ENCODE data around the gene NBAS. TPM values are rescaled to one million over a fixed set of nuclear protein-coding genes. Genes with fewer than 3 reads are reported as not detected.

The NBAS gene
- total RNA-seq, 2 experiments from 2014 or later = 28.2 to 31.8 TPM

DNA sequence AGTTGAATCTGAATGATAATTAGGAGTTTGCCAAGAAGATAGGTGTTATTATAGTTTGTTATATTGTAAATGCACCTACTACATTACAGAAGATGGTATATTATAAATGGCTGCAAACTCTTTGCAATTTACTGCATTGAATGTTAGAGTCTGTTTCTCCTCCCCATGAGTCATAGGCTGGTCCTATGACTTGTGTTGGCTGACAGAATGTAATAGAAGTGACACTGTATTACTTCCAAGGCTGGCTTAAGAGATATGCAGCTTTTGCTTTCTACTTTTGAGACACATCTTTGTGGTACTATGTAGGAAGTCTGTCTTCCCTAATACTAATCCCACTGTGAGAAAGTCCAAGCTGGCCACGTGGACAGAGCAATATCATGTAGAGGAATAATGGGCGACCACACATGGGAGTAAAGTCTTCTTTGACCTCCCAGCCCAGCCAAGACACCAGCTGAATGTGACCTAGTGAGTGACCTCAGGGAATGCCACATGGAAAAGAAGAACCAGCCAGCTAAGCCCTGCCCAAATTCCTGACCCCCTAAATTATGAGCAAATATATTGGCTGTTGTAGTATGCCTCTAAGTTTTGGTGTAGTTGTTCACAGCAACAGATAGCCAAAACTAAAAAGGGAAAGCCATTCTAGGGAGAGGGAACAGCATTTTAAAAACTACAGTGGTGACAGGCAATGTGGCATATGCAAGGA lies 23.8 kb upstream of the NBAS start:
- ChIA-PET POLR2A (no interaction called here), CTCF (interaction anchor here (1.0 to 1.6 kb wide), 3 partner anchors 8 to 11 kb away, joined by 3 to 5 read pairs (median 4); no protein-coding TSS in a partner anchor)
- no peak overlapping the region for H3K27ac Mint-ChIP-seq
- DNase-seq (peak; percentile 2), ATAC-seq (no peak)
- H3K36me3 Mint-ChIP-seq (ENCODE audit: low read depth) = no peaks in the 10 kb centered on the region
- H3K27me3 Mint-ChIP-seq (ENCODE audit: low read depth) = no peaks in the 10 kb centered on the region
- no peaks in the 10 kb centered on the region for H3K9me3 Mint-ChIP-seq (ENCODE audit: insufficient read depth)
- no peaks in the 10 kb centered on the region for H3K4me1 Mint-ChIP-seq (ENCODE audit: low read depth)
- H3K4me3 Mint-ChIP-seq = no peak overlapping the region

DNA sequence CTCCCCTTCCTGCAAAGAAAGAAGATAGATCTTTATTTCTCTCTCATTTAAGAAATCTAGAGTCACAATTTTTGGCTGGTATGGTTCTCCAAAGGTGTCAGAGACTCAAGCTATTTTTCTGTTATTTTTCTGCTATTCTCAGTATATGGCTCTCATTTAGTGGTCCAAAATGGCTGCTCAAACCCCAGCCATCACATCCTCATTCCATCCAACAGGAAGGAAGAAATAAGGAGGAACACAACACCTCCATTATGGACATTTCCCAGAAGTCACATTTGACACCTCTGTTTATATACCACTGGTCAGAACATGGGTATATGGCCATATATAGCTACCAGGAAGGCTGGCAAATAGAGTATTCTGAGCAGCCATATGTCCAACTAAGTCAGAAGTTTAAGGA lies 23.2 kb upstream of the NBAS start:
- Mint-ChIP-seq H3K4me3 (no peak overlapping the region), H3K27ac (no peak overlapping the region)

DNA sequence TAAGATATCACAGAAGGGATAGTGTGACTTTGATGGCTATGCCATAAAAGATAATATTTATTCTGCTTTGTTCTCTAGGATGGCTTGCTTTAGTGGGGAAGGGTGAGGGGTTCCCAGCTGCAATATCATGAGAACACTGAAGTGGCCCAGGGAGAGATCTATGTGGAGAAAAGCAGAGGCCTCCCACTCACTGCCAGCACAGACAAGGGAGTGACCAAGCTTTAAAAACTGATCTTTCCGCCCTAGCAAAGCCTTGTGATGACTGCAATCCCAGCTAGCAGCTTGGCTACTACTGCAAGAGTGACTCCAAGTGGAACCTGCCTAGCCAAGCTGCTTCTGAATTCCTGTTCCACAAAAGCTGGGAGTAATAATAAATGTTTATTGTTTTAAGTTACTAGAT lies 22.7 kb upstream of the NBAS start:
- CTCF ChIA-PET = interaction anchor here (1.6 kb wide), 1 partner anchor 12 kb away, joined by 5 read pairs; no protein-coding TSS in a partner anchor
- H3K27ac Mint-ChIP-seq = no peak overlapping the region
- no peak for DNase-seq
- ATAC-seq = no peak
- no peaks in the 10 kb centered on the region for H3K36me3 Mint-ChIP-seq (ENCODE audit: low read depth)
- POLR2A ChIA-PET = no interaction called here
- H3K4me1 Mint-ChIP-seq (ENCODE audit: low read depth) = no peaks in the 10 kb centered on the region
- no peaks in the 10 kb centered on the region for H3K27me3 Mint-ChIP-seq (ENCODE audit: low read depth)
- no peaks in the 10 kb centered on the region for H3K9me3 Mint-ChIP-seq (ENCODE audit: insufficient read depth)
- H3K4me3 Mint-ChIP-seq = no peak overlapping the region

More for the DNA sequence above, 23.2 kb upstream of the NBAS start:
- Mint-ChIP-seq H3K9me3 (ENCODE audit: insufficient read depth) (no peaks in the 10 kb centered on the region), H3K27me3 (ENCODE audit: low read depth) (no peaks in the 10 kb centered on the region), H3K4me1 (ENCODE audit: low read depth) (no peaks in the 10 kb centered on the region), H3K36me3 (ENCODE audit: low read depth) (no peaks in the 10 kb centered on the region)
- ChIA-PET CTCF (interaction anchor here (1.0 to 1.6 kb wide), 2 partner anchors 11 kb away, joined by 3 to 5 read pairs; no protein-coding TSS in a partner anchor), POLR2A (no interaction called here)
- ATAC-seq = no peak
- no peak for DNase-seq

DNA sequence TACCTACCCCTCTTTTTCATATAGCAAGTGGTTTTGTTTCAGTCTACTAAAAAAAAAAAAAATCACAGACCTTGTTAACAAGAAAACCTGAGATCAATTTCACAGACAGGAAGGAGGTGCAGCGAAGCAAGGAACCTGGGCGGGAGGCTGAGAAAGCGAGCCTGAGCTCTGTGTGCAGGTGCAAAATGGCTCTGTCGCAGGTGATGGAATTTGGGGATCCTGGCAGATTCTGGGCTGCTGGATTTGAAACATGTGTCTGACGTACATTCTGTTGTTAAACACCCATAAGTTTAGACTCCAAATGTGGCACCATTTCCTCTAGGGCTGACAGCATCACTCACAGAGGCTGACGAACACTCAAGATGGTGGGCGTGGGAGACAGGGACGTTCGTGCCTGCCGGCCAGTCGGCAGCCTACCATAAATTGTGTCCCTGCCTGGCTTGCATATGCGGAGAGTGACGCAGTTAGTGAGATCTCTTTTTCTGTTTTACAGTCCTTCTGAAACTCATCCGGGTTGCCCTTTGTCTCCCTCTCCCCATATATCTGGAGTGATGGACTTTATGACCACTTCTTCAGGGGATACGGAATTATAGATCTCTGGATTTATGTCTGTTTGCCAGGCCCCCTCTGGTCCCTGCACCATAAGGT lies 21.7 kb upstream of the NBAS start:
- no peaks in the 10 kb centered on the region for H3K4me1 Mint-ChIP-seq (ENCODE audit: low read depth)
- no peak overlapping the region for H3K27ac Mint-ChIP-seq
- no peaks in the 10 kb centered on the region for H3K36me3 Mint-ChIP-seq (ENCODE audit: low read depth)
- ChIA-PET POLR2A (no interaction called here), CTCF (no interaction called here)
- ATAC-seq (no peak), DNase-seq (no peak)
- no peaks in the 10 kb centered on the region for H3K27me3 Mint-ChIP-seq (ENCODE audit: low read depth)
- H3K9me3 Mint-ChIP-seq (ENCODE audit: insufficient read depth) = no peaks in the 10 kb centered on the region
- no peak overlapping the region for H3K4me3 Mint-ChIP-seq

DNA sequence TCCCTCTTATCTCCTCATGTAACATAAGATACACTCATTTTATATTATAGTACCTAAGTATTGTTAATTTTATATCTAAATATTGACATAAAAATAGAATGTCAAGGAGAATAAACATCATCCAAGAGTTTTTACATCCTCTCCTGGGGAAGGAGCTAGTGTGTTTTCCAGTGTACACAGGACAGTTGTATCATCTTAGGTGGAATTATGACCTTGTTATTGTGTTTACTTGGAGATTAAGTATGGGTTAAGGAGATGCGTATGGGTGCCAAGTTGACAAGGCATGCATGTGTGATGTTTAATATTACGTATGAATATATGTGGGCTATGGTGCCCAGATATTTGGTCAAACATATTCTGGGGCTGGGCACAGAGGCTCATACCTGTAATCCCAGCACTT lies 19.3 kb upstream of the NBAS start:
- no peak for DNase-seq
- H3K36me3 Mint-ChIP-seq (ENCODE audit: low read depth) = no peaks in the 10 kb centered on the region
- H3K9me3 Mint-ChIP-seq (ENCODE audit: insufficient read depth) = no peaks in the 10 kb centered on the region
- CTCF ChIA-PET = no interaction called here
- no peak overlapping the region for H3K27ac Mint-ChIP-seq
- no peak for ATAC-seq
- H3K4me1 Mint-ChIP-seq (ENCODE audit: low read depth) = no peaks in the 10 kb centered on the region
- POLR2A ChIA-PET = no interaction called here
- no peaks in the 10 kb centered on the region for H3K27me3 Mint-ChIP-seq (ENCODE audit: low read depth)
- no peak overlapping the region for H3K4me3 Mint-ChIP-seq

DNA sequence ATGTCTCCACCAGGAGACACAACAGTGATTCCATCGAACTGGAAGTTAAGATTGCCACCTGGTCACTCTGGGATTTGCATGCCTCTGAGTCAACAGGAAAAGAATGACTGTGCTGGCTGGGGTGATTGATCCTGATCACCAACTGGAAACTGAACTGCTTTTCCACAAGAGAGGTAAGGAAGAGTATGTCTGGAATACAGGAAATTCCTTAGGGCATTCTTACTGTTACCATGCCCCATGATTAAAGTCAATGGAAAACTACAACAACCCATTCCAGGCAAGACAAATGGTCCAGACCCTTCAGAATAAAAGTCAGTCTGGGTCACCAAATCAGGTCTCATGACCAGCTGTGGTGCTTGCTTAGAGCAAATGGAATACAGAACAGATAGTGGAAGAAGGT lies 18.5 kb upstream of the NBAS start:
- no peak for ATAC-seq
- ChIA-PET POLR2A (no interaction called here), CTCF (interaction anchor here (1.2 to 1.5 kb wide), 2 partner anchors 8 to 676 kb away, joined by 3 read pairs; no protein-coding TSS in a partner anchor)
- no peaks in the 10 kb centered on the region for H3K36me3 Mint-ChIP-seq (ENCODE audit: low read depth)
- no peak overlapping the region for H3K4me3 Mint-ChIP-seq
- no peaks in the 10 kb centered on the region for H3K4me1 Mint-ChIP-seq (ENCODE audit: low read depth)
- H3K9me3 Mint-ChIP-seq (ENCODE audit: insufficient read depth) = no peaks in the 10 kb centered on the region
- H3K27ac Mint-ChIP-seq = no peak overlapping the region
- no peak for DNase-seq
- no peaks in the 10 kb centered on the region for H3K27me3 Mint-ChIP-seq (ENCODE audit: low read depth)

DNA sequence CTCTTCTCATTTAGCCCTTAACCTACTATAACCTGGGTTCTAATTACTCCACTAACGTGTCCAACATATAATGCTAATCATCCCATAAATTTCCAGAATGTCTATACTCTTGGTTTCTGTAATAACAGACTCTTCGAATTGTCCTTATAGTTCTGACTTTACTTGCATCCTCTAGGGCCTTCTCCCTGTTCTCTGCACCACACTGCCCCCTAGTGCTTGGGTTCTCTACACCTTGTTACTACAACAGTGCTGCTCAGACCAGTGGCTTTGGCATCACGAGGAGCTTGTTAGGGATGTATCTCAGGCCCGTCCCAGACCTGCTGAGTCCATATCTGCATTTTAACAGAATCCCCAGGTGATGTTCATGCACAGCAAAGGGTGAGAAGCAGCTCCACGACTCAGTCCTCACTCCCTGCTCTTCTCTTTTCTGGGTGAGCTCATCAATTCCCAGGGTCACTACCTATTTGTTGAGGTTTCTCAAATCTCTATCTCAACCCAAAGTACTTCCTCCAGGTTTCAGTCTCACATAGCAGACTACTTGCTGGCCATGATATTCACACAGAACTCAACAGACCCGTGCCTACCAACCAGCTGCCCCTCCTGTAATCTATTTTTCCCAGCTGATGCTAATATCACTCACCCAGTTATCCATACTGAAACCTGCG lies 16.1 kb upstream of the NBAS start:
- POLR2A ChIA-PET = interaction anchor here (1.4 kb wide), 1 partner anchor 16 kb away, joined by 4 read pairs; the partner anchor contains the start of gene NBAS
- Mint-ChIP-seq H3K4me1 (ENCODE audit: low read depth) (no peaks in the 10 kb centered on the region), H3K27ac (no peak overlapping the region), H3K27me3 (ENCODE audit: low read depth) (no peaks in the 10 kb centered on the region), H3K9me3 (ENCODE audit: insufficient read depth) (no peaks in the 10 kb centered on the region), H3K36me3 (ENCODE audit: low read depth) (no peaks in the 10 kb centered on the region), H3K4me3 (no peak overlapping the region)
- CTCF ChIA-PET = interaction anchor here (0.5 to 2.7 kb wide), 36 partner anchors 9 to 674 kb away, joined by 3 to 33 read pairs (median 4); partner anchors contain the start of gene NBAS
- peak; percentile 94 for DNase-seq
- peak; percentile 99 for ATAC-seq

DNA sequence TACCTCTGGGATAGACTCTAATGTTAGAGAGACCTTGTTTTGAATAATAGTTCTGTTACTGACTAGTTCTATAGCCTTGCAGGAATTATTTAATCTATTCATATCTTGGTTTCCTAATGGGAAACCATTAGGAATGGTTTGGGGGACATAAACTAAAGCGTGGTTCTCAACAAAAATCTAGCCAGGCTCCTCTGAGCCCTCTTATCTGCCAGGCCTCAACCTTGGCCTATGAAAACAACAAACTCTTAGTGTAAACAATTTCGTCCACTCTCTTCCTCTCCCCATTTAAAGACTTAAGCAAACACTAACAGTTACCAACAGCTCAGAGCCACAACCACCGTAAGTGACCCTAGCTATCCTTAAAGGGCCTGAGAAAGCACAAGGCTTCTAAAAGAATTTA lies 10.6 kb upstream of the NBAS start:
- Mint-ChIP-seq H3K9me3 (ENCODE audit: insufficient read depth) (no peaks in the 10 kb centered on the region), H3K36me3 (ENCODE audit: low read depth) (no peaks in the 10 kb centered on the region), H3K27me3 (ENCODE audit: low read depth) (peaks cover 3% of the 10 kb centered on the region), H3K4me1 (ENCODE audit: low read depth) (no peaks in the 10 kb centered on the region), H3K27ac (no peak overlapping the region), H3K4me3 (no peak overlapping the region)
- ATAC-seq (no peak), DNase-seq (no peak)
- ChIA-PET POLR2A (no interaction called here), CTCF (no interaction called here)

DNA sequence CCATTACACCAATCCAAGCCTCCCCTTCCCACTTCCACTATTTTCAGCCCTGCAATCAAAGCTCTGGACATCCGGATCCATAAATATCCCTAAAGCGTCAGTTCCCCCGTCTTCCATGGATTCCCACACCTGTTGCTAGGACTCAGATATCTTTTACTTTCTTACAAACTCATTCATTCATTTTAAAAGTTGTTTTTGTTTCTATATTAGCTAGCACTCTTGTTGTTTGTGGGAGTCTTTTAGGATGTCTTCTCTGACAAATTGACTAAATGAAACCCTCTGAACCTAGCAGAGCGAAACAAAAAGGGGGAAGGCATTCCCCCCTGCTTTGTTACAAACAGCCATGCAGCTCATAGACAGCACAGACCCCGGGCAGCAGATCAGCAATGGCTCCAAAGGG lies 9.0 kb upstream of the NBAS start:
- POLR2A ChIA-PET = interaction anchor here (1.7 kb wide), 1 partner anchor 9 kb away, joined by 6 read pairs; the partner anchor contains the start of gene NBAS
- Mint-ChIP-seq H3K9me3 (ENCODE audit: insufficient read depth) (no peaks in the 10 kb centered on the region), H3K27ac (no peak overlapping the region), H3K4me3 (no peak overlapping the region), H3K4me1 (ENCODE audit: low read depth) (no peaks in the 10 kb centered on the region), H3K27me3 (ENCODE audit: low read depth) (peaks cover 7% of the 10 kb centered on the region), H3K36me3 (ENCODE audit: low read depth) (no peaks in the 10 kb centered on the region)
- ATAC-seq (no peak), DNase-seq (no peak)
- CTCF ChIA-PET = no interaction called here

DNA sequence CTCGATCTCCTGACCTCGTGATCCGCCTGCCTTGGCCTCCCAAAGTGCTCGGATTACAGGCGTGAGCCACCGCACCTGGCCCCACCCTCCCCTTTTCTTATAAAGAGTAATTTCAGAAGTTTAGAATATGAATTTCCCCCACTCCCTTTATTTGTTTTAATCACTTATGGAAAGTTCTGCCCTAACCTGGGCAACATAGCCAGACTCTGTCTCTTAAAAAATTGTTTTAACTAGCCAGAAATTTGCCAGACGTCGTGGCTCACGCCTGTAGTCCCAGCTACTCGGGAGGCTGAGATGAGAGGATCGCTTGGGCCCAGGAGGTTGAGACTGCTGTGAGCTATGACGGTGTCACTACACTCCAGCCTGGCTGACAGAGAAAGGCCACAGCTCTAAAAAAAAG lies 7.7 kb upstream of the NBAS start:
- Mint-ChIP-seq H3K9me3 (ENCODE audit: insufficient read depth) (no peaks in the 10 kb centered on the region), H3K4me1 (ENCODE audit: low read depth) (no peaks in the 10 kb centered on the region), H3K27me3 (ENCODE audit: low read depth) (peaks cover 7% of the 10 kb centered on the region), H3K27ac (no peak overlapping the region), H3K4me3 (no peak overlapping the region), H3K36me3 (ENCODE audit: low read depth) (no peaks in the 10 kb centered on the region)
- DNase-seq = no peak
- ChIA-PET CTCF (no interaction called here), POLR2A (no interaction called here)
- ATAC-seq = no peak

DNA sequence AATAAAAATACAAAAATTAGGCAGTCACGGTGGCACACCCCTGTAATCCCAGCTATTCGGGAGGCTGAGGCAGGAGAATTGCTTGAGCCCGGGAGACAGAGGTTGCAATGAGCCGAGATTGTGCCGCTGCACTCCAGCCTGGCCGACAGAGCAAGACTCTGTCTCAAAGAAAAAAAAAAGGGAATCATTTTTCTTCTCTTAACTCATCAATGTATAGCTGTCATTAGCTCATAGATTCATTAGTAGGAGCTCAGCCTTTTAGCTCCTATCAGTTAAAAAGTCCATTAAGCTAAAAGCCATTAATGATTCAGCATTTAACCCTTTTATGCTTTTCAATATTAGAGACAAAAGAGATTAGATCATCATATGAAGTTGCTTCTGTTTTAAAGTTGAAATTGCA lies 5.8 kb upstream of the NBAS start:
- H3K4me3 Mint-ChIP-seq = no peak overlapping the region
- H3K27ac Mint-ChIP-seq = no peak overlapping the region
- peaks cover 11% of the 10 kb centered on the region for H3K4me1 Mint-ChIP-seq (ENCODE audit: low read depth)
- no peak for ATAC-seq
- POLR2A ChIA-PET = no interaction called here
- H3K9me3 Mint-ChIP-seq (ENCODE audit: insufficient read depth) = no peaks in the 10 kb centered on the region
- CTCF ChIA-PET = interaction anchor here (1.3 kb wide), 1 partner anchor 10 kb away, joined by 5 read pairs; no protein-coding TSS in a partner anchor
- no peak for DNase-seq
- no peaks in the 10 kb centered on the region for H3K36me3 Mint-ChIP-seq (ENCODE audit: low read depth)
- H3K27me3 Mint-ChIP-seq (ENCODE audit: low read depth) = peaks cover 7% of the 10 kb centered on the region
